KMS-11 (cell line): ENCODE measurements around the gene CAMK2N2.

Experiments
- H2AFZ ChIP-seq: fragments of 200-600 bp; sonication (generic); 2 replicates; pipeline ENCODE4 v1.6.1; 2016; ENCODE audit warnings: antibody characterized with exemption, mixed run types, low read depth
- H3K27ac ChIP-seq: fragments of 200-600 bp; sonication (generic); 2 replicates; pipeline ENCODE4 v1.6.1; 2016; ENCODE audit warnings: mild to moderate bottlenecking, mixed run types
- H3K27me3 ChIP-seq: fragments of 200-600 bp; sonication (generic); 2 replicates; pipeline ENCODE4 v1.6.1; 2017; ENCODE audit warnings: mild to moderate bottlenecking, low read depth, mixed run types, moderate library complexity; ENCODE audit not compliant: insufficient read depth
- H3K36me3 ChIP-seq: fragments of 200-600 bp; sonication (generic); 2 replicates; pipeline ENCODE4 v1.6.1; 2017; ENCODE audit warnings: mild to moderate bottlenecking, mixed run types; ENCODE audit not compliant: insufficient read depth
- H3K4me1 ChIP-seq: fragments of 200-600 bp; sonication (generic); 2 replicates; pipeline ENCODE4 v1.6.1; 2016; ENCODE audit warnings: mild to moderate bottlenecking, low read depth, mixed run types; ENCODE audit not compliant: poor library complexity, severe bottlenecking
- H3K4me2 ChIP-seq: fragments of 200-600 bp; sonication (generic); 2 replicates; pipeline ENCODE4 v1.7.0; 2016; ENCODE audit warnings: mild to moderate bottlenecking, mixed run types
- H3K4me3 ChIP-seq: fragments of 200-600 bp; sonication (generic); IDR thresholded peaks from 2 replicates; pipeline ENCODE4 v1.6.1; 2017; ENCODE audit warnings: low read depth, low read length, mixed read lengths; ENCODE audit not compliant: insufficient read depth
- H3K79me2 ChIP-seq: fragments of 200-600 bp; sonication (generic); 2 replicates; pipeline ENCODE4 v1.6.1; 2016; ENCODE audit warnings: low read depth, mixed run types; ENCODE audit not compliant: insufficient read depth
- H3K9ac ChIP-seq: fragments of 200-600 bp; sonication (generic); 2 replicates; pipeline ENCODE4 v1.6.1; 2016; ENCODE audit warnings: mild to moderate bottlenecking, mixed run types
- H4K20me1 ChIP-seq: fragments of 200-600 bp; sonication (generic); 2 replicates; pipeline ENCODE4 v1.6.1; 2016; ENCODE audit warnings: mild to moderate bottlenecking, mixed run types; ENCODE audit not compliant: insufficient read depth
- TF ChIP-seq, protein P1 (sequence below): fragments of 200-600 bp; sonication (generic); conservative IDR thresholded peaks from 2 replicates; pipeline ENCODE4 v1.6.1; 2017; ENCODE audit warnings: low read depth, mild to moderate bottlenecking, antibody characterized with exemption, low read length, moderate library complexity, mixed read lengths

CAMK2N2 gene

GRCh38 chr3:184228376-184229137, 32.8 kb downstream of the CAMK2N2 start:
- Histone ChIP-seq H2AFZ (no peak overlapping the region; the same call in 1 of the 2 replicates), H4K20me1 (no peaks in the 10 kb centered on the region), H3K4me2 (peak overlapping the region; percentile 94), H3K36me3 (no peaks in the 10 kb centered on the region), H3K27me3 (peaks cover 32% of the 10 kb centered on the region), H3K4me1 (no peaks in the 10 kb centered on the region), H3K9ac (no peak overlapping the region), H3K4me3 (peak overlapping the region; percentile 24), H3K27ac (no peak overlapping the region), H3K79me2 (no peaks in the 10 kb centered on the region)
- TF ChIP-seq, protein P1, sequence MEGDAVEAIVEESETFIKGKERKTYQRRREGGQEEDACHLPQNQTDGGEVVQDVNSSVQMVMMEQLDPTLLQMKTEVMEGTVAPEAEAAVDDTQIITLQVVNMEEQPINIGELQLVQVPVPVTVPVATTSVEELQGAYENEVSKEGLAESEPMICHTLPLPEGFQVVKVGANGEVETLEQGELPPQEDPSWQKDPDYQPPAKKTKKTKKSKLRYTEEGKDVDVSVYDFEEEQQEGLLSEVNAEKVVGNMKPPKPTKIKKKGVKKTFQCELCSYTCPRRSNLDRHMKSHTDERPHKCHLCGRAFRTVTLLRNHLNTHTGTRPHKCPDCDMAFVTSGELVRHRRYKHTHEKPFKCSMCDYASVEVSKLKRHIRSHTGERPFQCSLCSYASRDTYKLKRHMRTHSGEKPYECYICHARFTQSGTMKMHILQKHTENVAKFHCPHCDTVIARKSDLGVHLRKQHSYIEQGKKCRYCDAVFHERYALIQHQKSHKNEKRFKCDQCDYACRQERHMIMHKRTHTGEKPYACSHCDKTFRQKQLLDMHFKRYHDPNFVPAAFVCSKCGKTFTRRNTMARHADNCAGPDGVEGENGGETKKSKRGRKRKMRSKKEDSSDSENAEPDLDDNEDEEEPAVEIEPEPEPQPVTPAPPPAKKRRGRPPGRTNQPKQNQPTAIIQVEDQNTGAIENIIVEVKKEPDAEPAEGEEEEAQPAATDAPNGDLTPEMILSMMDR: no peak

GRCh38 chr3:184227481-184227935, 33.8 kb downstream of the CAMK2N2 start:
- H3K4me3 ChIP-seq: no peak overlapping the region
- no peak overlapping the region for H2AFZ ChIP-seq
- no peak overlapping the region for H3K9ac ChIP-seq
- H3K36me3 ChIP-seq: no peaks in the 10 kb centered on the region
- no peaks in the 10 kb centered on the region for H4K20me1 ChIP-seq
- no peaks in the 10 kb centered on the region for H3K79me2 ChIP-seq
- H3K4me1 ChIP-seq: no peaks in the 10 kb centered on the region
- TF ChIP-seq, protein P1: peak; percentile 97
- no peak overlapping the region for H3K27ac ChIP-seq
- no peak overlapping the region for H3K4me2 ChIP-seq
- H3K27me3 ChIP-seq: peaks cover 31% of the 10 kb centered on the region

DNA sequence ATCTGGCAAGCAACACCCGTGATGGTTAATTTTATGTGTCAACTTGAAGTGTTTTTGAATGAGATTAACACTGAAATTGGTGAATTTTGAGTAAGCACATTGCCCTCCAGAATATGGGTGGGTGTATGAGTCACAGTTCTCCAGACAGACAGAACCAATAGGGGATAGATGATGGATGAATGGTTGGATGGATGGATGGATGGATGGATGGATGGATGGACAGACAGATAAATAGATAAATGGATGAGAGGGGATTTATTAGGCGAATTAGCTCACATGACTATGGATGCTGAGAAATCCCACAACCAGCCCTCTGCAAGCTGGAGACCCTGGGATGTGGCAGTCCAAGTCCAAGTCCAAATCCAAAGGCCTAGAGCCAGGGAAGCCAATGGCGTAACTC, 37.4 kb downstream of the CAMK2N2 start:
- H3K4me3 ChIP-seq: no peak overlapping the region
- H3K27me3 ChIP-seq: peaks cover 9% of the 10 kb centered on the region
- no peak overlapping the region for H3K27ac ChIP-seq
- H3K4me1 ChIP-seq: no peaks in the 10 kb centered on the region
- TF ChIP-seq, protein P1: no peak
- H4K20me1 ChIP-seq: no peaks in the 10 kb centered on the region
- no peaks in the 10 kb centered on the region for H3K36me3 ChIP-seq
- no peak overlapping the region for H2AFZ ChIP-seq
- H3K4me2 ChIP-seq: no peak overlapping the region
- no peak overlapping the region for H3K9ac ChIP-seq
- no peaks in the 10 kb centered on the region for H3K79me2 ChIP-seq

DNA sequence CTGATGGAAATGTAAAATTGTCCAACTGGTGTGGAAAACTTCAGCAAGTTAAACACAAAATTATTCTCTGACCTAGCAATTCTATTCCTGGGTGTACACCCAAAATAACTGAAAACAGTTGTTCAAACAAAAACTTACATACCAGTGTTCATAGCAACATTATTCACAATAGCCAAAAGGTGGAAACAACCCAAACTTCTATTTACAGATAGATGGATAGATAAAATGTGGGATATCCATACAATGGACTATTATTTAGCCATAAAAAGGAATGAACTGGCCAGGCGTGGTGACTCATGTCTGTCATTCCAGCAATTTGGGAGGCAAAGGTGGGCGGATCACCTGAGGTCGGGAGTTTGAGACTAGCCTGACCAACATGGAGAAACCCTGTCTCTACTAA, 38.8 kb downstream of the CAMK2N2 start:
- Histone ChIP-seq H3K4me2 (no peak overlapping the region), H3K36me3 (no peaks in the 10 kb centered on the region), H3K79me2 (no peaks in the 10 kb centered on the region), H3K4me3 (no peak overlapping the region), H3K27ac (no peak overlapping the region), H3K9ac (no peak overlapping the region), H3K27me3 (no peaks in the 10 kb centered on the region; the same call in 1 of the 2 replicates), H2AFZ (no peak overlapping the region), H4K20me1 (no peaks in the 10 kb centered on the region), H3K4me1 (no peaks in the 10 kb centered on the region)
- TF ChIP-seq, protein P1: no peak
